Bronchial epithelial cell (primary cell): ENCODE results near the gene C6. TPM values are rescaled to one million over a fixed set of nuclear protein-coding genes. Genes with fewer than 3 reads are reported as not detected.

Experiments
- DNase-seq: peaks from one replicate; pipeline ENCODE4 v3.0.0-alpha.2; 2010; ENCODE audit warnings: low read depth
- FAIRE-seq: peaks from 2 replicates; lab custom pipeline; 2011; peaks lifted over from hg19 to GRCh38; lab: Jason Lieb, UNC
- H3K27me3 ChIP-seq: 2 replicates; pipeline ENCODE4 v1.5.1; 2011; ENCODE audit warnings: low read length; ENCODE audit not compliant: control insufficient read depth, insufficient read depth
- H3K36me3 ChIP-seq: 2 replicates; pipeline ENCODE4 v1.5.1; 2011; ENCODE audit warnings: low read length; ENCODE audit not compliant: control insufficient read depth, insufficient read depth
- H3K4me3 ChIP-seq: 2 replicates; pipeline ENCODE4 v1.5.1; 2011; ENCODE audit warnings: mild to moderate bottlenecking, low read depth, low read length, control low read depth
- total RNA-seq: library from RNA; depleted of rRNA; stranded (reverse); fragments of >200 nt; gene quantifications from 2 replicates; pipeline ENCODE4 v1.2.1, GENCODE V29; 2014
- TF ChIP-seq, protein P1 (sequence below): IDR thresholded peaks from 2 replicates; pipeline ENCODE4 v1.5.1; 2011; ENCODE audit warnings: mild to moderate bottlenecking, moderate library complexity, low read length, control low read depth, inconsistent platforms; ENCODE audit not compliant: insufficient read depth, severe bottlenecking

The C6 gene
- total RNA-seq, 1 donor from 2014 or later: not detected

DNA sequence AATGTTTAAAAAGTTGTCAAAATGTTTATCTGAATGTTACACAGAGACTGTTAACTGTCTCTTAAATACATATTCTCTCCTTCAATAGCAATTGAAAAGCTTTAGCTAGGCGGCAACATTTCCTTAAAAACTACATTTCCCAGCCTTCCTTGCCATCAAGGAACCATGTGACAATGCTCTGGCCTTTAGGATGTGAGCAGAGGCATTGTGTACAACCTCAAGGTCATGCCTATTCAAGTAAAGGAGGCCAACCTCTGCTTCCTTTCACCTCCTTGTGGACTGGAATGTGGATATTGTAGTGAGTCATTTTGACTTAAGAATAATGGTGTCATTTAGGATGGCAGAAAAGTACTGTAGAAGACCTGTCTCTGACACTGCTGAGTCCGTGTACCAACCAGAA is 118.5 kb downstream of the C6 start:
- no peak overlapping the region for H3K4me3 ChIP-seq
- DNase-seq: peak; percentile 56
- no peaks in the 10 kb centered on the region for H3K36me3 ChIP-seq
- FAIRE-seq: no peak
- H3K27me3 ChIP-seq: no peaks in the 10 kb centered on the region
- TF ChIP-seq, protein P1, sequence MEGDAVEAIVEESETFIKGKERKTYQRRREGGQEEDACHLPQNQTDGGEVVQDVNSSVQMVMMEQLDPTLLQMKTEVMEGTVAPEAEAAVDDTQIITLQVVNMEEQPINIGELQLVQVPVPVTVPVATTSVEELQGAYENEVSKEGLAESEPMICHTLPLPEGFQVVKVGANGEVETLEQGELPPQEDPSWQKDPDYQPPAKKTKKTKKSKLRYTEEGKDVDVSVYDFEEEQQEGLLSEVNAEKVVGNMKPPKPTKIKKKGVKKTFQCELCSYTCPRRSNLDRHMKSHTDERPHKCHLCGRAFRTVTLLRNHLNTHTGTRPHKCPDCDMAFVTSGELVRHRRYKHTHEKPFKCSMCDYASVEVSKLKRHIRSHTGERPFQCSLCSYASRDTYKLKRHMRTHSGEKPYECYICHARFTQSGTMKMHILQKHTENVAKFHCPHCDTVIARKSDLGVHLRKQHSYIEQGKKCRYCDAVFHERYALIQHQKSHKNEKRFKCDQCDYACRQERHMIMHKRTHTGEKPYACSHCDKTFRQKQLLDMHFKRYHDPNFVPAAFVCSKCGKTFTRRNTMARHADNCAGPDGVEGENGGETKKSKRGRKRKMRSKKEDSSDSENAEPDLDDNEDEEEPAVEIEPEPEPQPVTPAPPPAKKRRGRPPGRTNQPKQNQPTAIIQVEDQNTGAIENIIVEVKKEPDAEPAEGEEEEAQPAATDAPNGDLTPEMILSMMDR: no peak

DNA sequence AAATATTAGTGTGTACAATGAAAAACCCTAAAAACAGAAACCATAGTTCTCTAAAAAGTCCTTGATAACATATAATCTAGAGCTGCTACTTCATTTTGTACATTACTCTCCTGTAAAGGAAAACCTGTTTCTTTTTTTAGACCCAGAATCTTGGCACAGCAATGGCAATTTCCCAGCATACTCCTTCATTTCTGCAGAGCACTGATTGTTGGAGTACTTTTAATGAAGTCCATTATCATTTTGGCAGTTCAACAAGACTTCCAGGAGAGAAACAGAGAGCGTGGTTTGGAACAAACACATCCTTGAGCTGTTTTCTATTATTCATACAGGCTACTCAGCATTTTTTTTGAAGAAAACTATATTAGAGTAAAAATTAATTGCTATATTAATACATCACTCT is 119.5 kb downstream of the C6 start:
- DNase-seq: no peak
- TF ChIP-seq, protein P1: no peak
- no peaks in the 10 kb centered on the region for H3K27me3 ChIP-seq
- FAIRE-seq: no peak
- H3K4me3 ChIP-seq: no peak overlapping the region
- H3K36me3 ChIP-seq: no peaks in the 10 kb centered on the region

Other genes with a start within 250 kb of the C6 start
- gene MROH2B, start 142.2 kb downstream of the C6 start, total RNA-seq: not detected in 2 replicates